Gastrocnemius medialis (tissue), 4 donors: ENCODE measurements around the gene SERINC3. TPM values are rescaled to one million over a fixed set of nuclear protein-coding genes. Genes with fewer than 3 reads are reported as not detected.

Experiments
- ATAC-seq, 2 donors: fragments of 150-250 bp; one replicate each; pipeline ENCODE4 v1.9.1; 2016
- DNase-seq, 2 donors: peaks; one replicate each; pipeline ENCODE4 v3.0.0-alpha.2; 2019
- H3K27ac ChIP-seq, 4 donors: fragments of 200-600 bp; sonication (generic); 1 replicate in 1 of 4; 2 replicates in 3 of 4; pipeline ENCODE4 v1.5.1; 2016 to 2018; ENCODE audit warnings: mild to moderate bottlenecking in 2 of 4, moderate library complexity in 1 of 4
- H3K27me3 ChIP-seq, 3 donors: fragments of 200-600 bp; sonication (generic) in 2 of 3; 1 replicate in 1 of 3; 2 replicates in 2 of 3; pipeline versions ENCODE4 v1.5.1 to v1.6.0; 2016 to 2019; ENCODE audit warnings: mild to moderate bottlenecking in 1 of 3, moderate library complexity in 1 of 3
- H3K36me3 ChIP-seq, 2 donors: fragments of 200-600 bp; sonication (generic) in 1 of 2; one replicate each; pipeline ENCODE4 v1.5.1; 2017 to 2018
- H3K4me1 ChIP-seq, 2 donors: fragments of 200-600 bp; sonication (generic) in 1 of 2; one replicate each; pipeline ENCODE4 v1.5.1; 2016 to 2017; ENCODE audit warnings: mild to moderate bottlenecking in 2 of 2
- H3K4me3 ChIP-seq, 4 donors: fragments of 200-600 bp; sonication (generic) in 3 of 4; 1 replicate in 1 of 4; 2 replicates in 3 of 4; pipeline ENCODE4 v1.5.1; 2016 to 2019; ENCODE audit warnings: mild to moderate bottlenecking in 2 of 4
- H3K9me3 ChIP-seq, 3 donors: fragments of 200-600 bp; sonication (generic) in 2 of 3; 1 replicate in 1 of 3; 2 replicates in 2 of 3; pipeline ENCODE4 v1.5.1; 2016 to 2019
- CTCF ChIP-seq, 5 experiments: fragments of 450-650 bp in 3 of 5; fragments of 200-600 bp in 2 of 5; sonication (generic) in 2 of 5; IDR thresholded peaks in 4 of 5; conservative IDR thresholded peaks in 1 of 5; 1 replicate in 4 of 5; 2 replicates in 1 of 5; pipeline ENCODE4 v1.5.1; 2016 to 2019; ENCODE audit warnings: antibody characterized with exemption in 5 of 5, mild to moderate bottlenecking in 3 of 5, moderate library complexity in 3 of 5
- POLR2A ChIP-seq, 2 donors: fragments of 450-650 bp; IDR thresholded peaks; one replicate each; pipeline ENCODE4 v1.6.1; 2017; ENCODE audit warnings: antibody characterized with exemption in 2 of 2, mild to moderate bottlenecking in 2 of 2, moderate library complexity in 2 of 2
- in situ Hi-C, 4 donors: fragments of 200-750 bp; cut with MboI; loops; one replicate each; pipeline versions ENCODE4 v1.15.0 to v1.8.0; 2017; ENCODE audit warnings: low sequenced_read_pairs in 4 of 4
- intact Hi-C: fragments of 100-400 bp; cut with DNase I; formaldehyde crosslinking; loops from one replicate; pipeline ENCODE4 v1.15.1; 2023; ENCODE audit warnings: low total_unique reads
- total RNA-seq, 4 donors: library from RNA; depleted of rRNA; stranded (reverse); fragments of >200 nt; gene quantifications; one replicate each; pipeline versions ENCODE4 v1.1.0 to v1.2.3, GENCODE V29; 2016

Gene SERINC3
- total RNA-seq, 4 donors from 2014 or later = 93.3 to 174 (median 139) TPM

- no peaks in the 10 kb centered on the region for H3K36me3 ChIP-seq
- no peaks in the 10 kb centered on the region for H3K9me3 ChIP-seq
- H3K4me1 ChIP-seq = peaks cover 34 to 39% of the 10 kb centered on the region in 2 donors
- TF ChIP-seq CTCF (IDR thresholded peaks at IDR 0.05 in 4 of 5, conservative IDR thresholded peaks at IDR 0.05 in 1 of 5) (no peak), POLR2A (IDR thresholded peaks at IDR 0.05) (no peak)
- intact Hi-C loops = no loop called here
- H3K4me3 ChIP-seq = peak overlapping the region in 1 of 4 donors; percentile 0
- ATAC-seq (peak; percentile 83 to 94), DNase-seq (no peak)
- in situ Hi-C loops = no loop called here
- H3K27ac ChIP-seq = peak overlapping the region; percentile 76 to 92 (median 82)
- H3K27me3 ChIP-seq = no peaks in the 10 kb centered on the region
These were observed 31.4 kb upstream of the SERINC3 start for GRCh38 chr20:44552950-44553908.

- intact Hi-C loops (no loop called here), in situ Hi-C loops (no loop called here)
- Histone ChIP-seq H3K9me3 (no peaks in the 10 kb centered on the region), H3K27me3 (no peaks in the 10 kb centered on the region), H3K36me3 (no peaks in the 10 kb centered on the region), H3K4me1 (peaks cover 34 to 39% of the 10 kb centered on the region in 2 donors), H3K4me3 (peak overlapping the region in 1 of 4 donors; percentile 0), H3K27ac (peak overlapping the region; percentile 76 to 92 (median 82))
- no peak for DNase-seq
- no peak for TF ChIP-seq CTCF (IDR thresholded peaks at IDR 0.05 in 4 of 5, conservative IDR thresholded peaks at IDR 0.05 in 1 of 5)
- TF ChIP-seq POLR2A (IDR thresholded peaks at IDR 0.05) = no peak
- ATAC-seq = no peak
These were observed 30.7 kb upstream of the SERINC3 start for GRCh38 chr20:44552568-44552949.

GRCh38 chr20:44552050-44552449 is 30.2 kb upstream of the SERINC3 start:
- no peak for ATAC-seq
- Histone ChIP-seq H3K27ac (peak overlapping the region; percentile 76 to 92 (median 82)), H3K9me3 (no peaks in the 10 kb centered on the region), H3K36me3 (no peaks in the 10 kb centered on the region), H3K4me3 (no peak overlapping the region), H3K27me3 (no peaks in the 10 kb centered on the region), H3K4me1 (peaks cover 34 to 39% of the 10 kb centered on the region in 2 donors)
- intact Hi-C loops = no loop called here
- TF ChIP-seq POLR2A (IDR thresholded peaks at IDR 0.05) (no peak), CTCF (IDR thresholded peaks at IDR 0.05 in 4 of 5, conservative IDR thresholded peaks at IDR 0.05 in 1 of 5) (no peak)
- in situ Hi-C loops = no loop called here
- no peak for DNase-seq

GRCh38 chr20:44549123-44549522 is 27.3 kb upstream of the SERINC3 start:
- intact Hi-C loops = no loop called here
- Histone ChIP-seq H3K27ac (peak overlapping the region in 3 of 4 donors; percentile 8 to 26 (median 15)), H3K27me3 (no peaks in the 10 kb centered on the region), H3K36me3 (no peaks in the 10 kb centered on the region), H3K4me1 (peaks cover 23 to 25% of the 10 kb centered on the region in 2 donors), H3K4me3 (no peak overlapping the region), H3K9me3 (no peaks in the 10 kb centered on the region)
- DNase-seq = no peak
- in situ Hi-C loops = loop anchor here (25.0 kb wide), 2 partner anchors 162 to 188 kb away; partner anchors contain the start of gene KCNK15 (in 1 of the 4)
- ATAC-seq = no peak
- TF ChIP-seq POLR2A (IDR thresholded peaks at IDR 0.05) = no peak
- TF ChIP-seq CTCF (IDR thresholded peaks at IDR 0.05 in 4 of 5, conservative IDR thresholded peaks at IDR 0.05 in 1 of 5) = no peak
